B cell (primary cell): ENCODE results near the gene NABP1. TPM values are rescaled to one million over a fixed set of nuclear protein-coding genes. Genes with fewer than 3 reads are reported as not detected.

Experiments used
- ATAC-seq: fragments of 200-7000 bp; cut with Tn5 transposase; one replicate; pipeline ENCODE4 v1.10.0; 2021; ENCODE audit warnings: low read depth, mild to moderate bottlenecking, moderate number of reproducible peaks, moderate library complexity
- CTCF ChIA-PET: fragments of 350-600 bp; sonication (Branson Sonifier 250); formaldehyde crosslinking; loops from one replicate; lab custom pipeline; 2021; ENCODE audit warnings: antibody characterized with exemption, inconsistent platforms; lab: Charles Lee
- POLR2A ChIA-PET: fragments of 350-600 bp; sonication (Branson Sonifier 250); formaldehyde crosslinking; loops from one replicate; lab custom pipeline; 2021; ENCODE audit warnings: antibody characterized with exemption; lab: Charles Lee
- DNase-seq: peaks from one replicate; pipeline ENCODE4 v3.0.0; 2013
- H2AFZ ChIP-seq: 2 replicates; pipeline ENCODE4 v1.6.1; 2012; ENCODE audit warnings: mild to moderate bottlenecking, low read depth, low read length; ENCODE audit not compliant: insufficient read depth, poor library complexity, severe bottlenecking
- H3K27ac ChIP-seq, 2 donors: 1 replicate in 1 of 2; 2 replicates in 1 of 2; pipeline ENCODE4 v1.5.1; 2012 to 2013; ENCODE audit warnings: low read length in 2 of 2, mild to moderate bottlenecking in 2 of 2, moderate library complexity in 1 of 2
- H3K27me3 ChIP-seq, 4 experiments: fragments of 200-600 bp in 1 of 4; sonication (generic) in 1 of 4; replicated peaks in 1 of 4; 1 replicate in 2 of 4; 2 replicates in 2 of 4; pipeline versions ENCODE4 v1.6.1 to v1.7.0; 2013 to 2016; ENCODE audit warnings: low read length in 3 of 4, mild to moderate bottlenecking in 2 of 4, mixed read lengths in 1 of 4, moderate library complexity in 1 of 4; ENCODE audit not compliant: insufficient read depth in 4 of 4, control insufficient read depth in 3 of 4; ENCODE audit errors: control extremely low read depth in 1 of 4
- H3K36me3 ChIP-seq, 2 experiments: replicated peaks in 1 of 2; 1 replicate in 1 of 2; 2 replicates in 1 of 2; pipeline versions ENCODE4 v1.6.1 to v1.7.1; 2013; ENCODE audit warnings: low read length in 1 of 2; ENCODE audit not compliant: insufficient read depth in 2 of 2, control insufficient read depth in 1 of 2; ENCODE audit errors: control extremely low read depth in 1 of 2, extremely low read depth in 1 of 2
- H3K4me1 ChIP-seq, 2 donors: fragments of 200-600 bp in 1 of 2; sonication (generic) in 1 of 2; 1 replicate in 1 of 2; 2 replicates in 1 of 2; pipeline versions ENCODE4 v1.5.1 to v1.6.1; 2013 to 2017; ENCODE audit warnings: low read length in 2 of 2; ENCODE audit not compliant: control insufficient read depth in 2 of 2, insufficient read depth in 2 of 2
- H3K4me2 ChIP-seq: replicated peaks from 2 replicates; pipeline ENCODE3; 2012; ENCODE audit warnings: mild to moderate bottlenecking, low read depth, low read length; ENCODE audit not compliant: poor library complexity, severe bottlenecking
- H3K4me3 ChIP-seq, 5 experiments: fragments of 200-600 bp in 1 of 5; sonication (generic) in 1 of 5; 1 replicate in 3 of 5; 2 replicates in 2 of 5; pipeline versions ENCODE4 v1.5.1 to v1.7.0; 2011 to 2016; ENCODE audit warnings: low read length in 4 of 5, mild to moderate bottlenecking in 4 of 5, low read depth in 2 of 5, control low read depth in 1 of 5, moderate library complexity in 1 of 5; ENCODE audit not compliant: insufficient read depth in 1 of 5; ENCODE audit errors: control extremely low read depth in 1 of 5, extremely low read depth in 1 of 5
- H3K79me2 ChIP-seq: fragments of 200-600 bp; sonication (generic); one replicate; pipeline ENCODE4 v1.6.0; 2016; ENCODE audit warnings: low read length; ENCODE audit not compliant: control insufficient read depth, insufficient read depth
- H3K9ac ChIP-seq: fragments of 200-600 bp; sonication (generic); 2 replicates; pipeline ENCODE4 v1.6.1; 2017; ENCODE audit warnings: mild to moderate bottlenecking, low read length, moderate library complexity
- H3K9me3 ChIP-seq, 3 donors: one replicate each; pipeline versions ENCODE4 v1.6.1 to v1.7.1; 2013; ENCODE audit warnings: low read length in 2 of 3; ENCODE audit not compliant: control insufficient read depth in 2 of 3, insufficient read depth in 1 of 3; ENCODE audit errors: control extremely low read depth in 1 of 3
- H4K20me1 ChIP-seq: 2 replicates; pipeline ENCODE4 v1.6.0; 2012; ENCODE audit warnings: mild to moderate bottlenecking, low read length; ENCODE audit not compliant: insufficient read depth, control insufficient read depth, poor library complexity, severe bottlenecking
- H3K27ac Mint-ChIP-seq: one replicate; pipeline ENCODE4 v1.8.0; 2021; ENCODE audit warnings: mixed read lengths
- H3K27me3 Mint-ChIP-seq: one replicate; pipeline ENCODE4 v1.8.0; 2021; ENCODE audit warnings: mixed read lengths
- H3K4me1 Mint-ChIP-seq: one replicate; pipeline ENCODE4 v1.8.0; 2021; ENCODE audit warnings: mixed read lengths
- H3K4me3 Mint-ChIP-seq: one replicate; pipeline ENCODE4 v1.8.0; 2021; ENCODE audit warnings: mixed read lengths
- H3K9me3 Mint-ChIP-seq: one replicate; pipeline ENCODE4 v1.8.0; 2022; ENCODE audit warnings: mixed read lengths; ENCODE audit not compliant: insufficient read depth
- CTCF ChIP-seq: fragments of 200-600 bp; IDR thresholded peaks from one replicate; pipeline ENCODE4 v1.8.0; 2022; ENCODE audit warnings: antibody characterized with exemption, mild to moderate bottlenecking
- EZH2 ChIP-seq: IDR thresholded peaks from 2 replicates; pipeline ENCODE4 v1.6.1; 2012; ENCODE audit warnings: borderline replicate concordance, low read depth, mild to moderate bottlenecking, moderate library complexity, low read length; ENCODE audit not compliant: insufficient read depth, poor library complexity, severe bottlenecking
- WGBS: methylation state at CpG from one replicate; pipeline ENCODE4 v1.1.5; 2013; ENCODE audit warnings: missing lambda C conversion rate; ENCODE audit not compliant: insufficient coverage; 5-methylcytosine and 5-hydroxymethylcytosine counted together
- intact Hi-C: fragments of 100-400 bp; cut with micrococcal nuclease; formaldehyde crosslinking; loops from one replicate; pipeline ENCODE4 v1.10.0; 2022
- polyA plus RNA-seq: library from polyadenylated mRNA; depleted of rRNA; stranded (reverse); fragments of >200 nt; gene quantifications from 2 replicates; pipeline ENCODE4 v1.2.3, GENCODE V29; 2012
- total RNA-seq, 2 donors: library from RNA; stranded (reverse); fragments of 120-200 nt in 1 of 2; gene quantifications; 1 replicate in 1 of 2; 2 replicates in 1 of 2; pipeline versions ENCODE4 v1.2.3 to v1.2.4, GENCODE V29; 2013 to 2022

Gene NABP1
- total and polyA plus RNA-seq, 2 donors (not counting 1 experiment from before 2014, with no cell fraction given) = 7.2 to 56.4 TPM

- Mint-ChIP-seq H3K4me1 (peaks cover 1% of the 10 kb centered on the region), H3K9me3 (no peaks in the 10 kb centered on the region), H3K27ac (no peak overlapping the region), H3K4me3 (no peak overlapping the region), H3K27me3 (no peaks in the 10 kb centered on the region)
- intact Hi-C loops = no loop called here
- no peak for DNase-seq
- CTCF ChIA-PET = interaction anchor here (1.1 to 1.8 kb wide), 4 partner anchors 9 to 159 kb away, joined by 3 to 4 read pairs (median 4); no protein-coding TSS in a partner anchor
- no peak overlapping the region for H3K4me2 ChIP-seq
- H3K27me3 ChIP-seq = no peaks in the 10 kb centered on the region
- no CpG with 5 or more reads among the region's 2 CpGs for WGBS
- H3K36me3 ChIP-seq = no peaks in the 10 kb centered on the region
- no peaks in the 10 kb centered on the region for H3K9me3 ChIP-seq
- H3K79me2 ChIP-seq = no peaks in the 10 kb centered on the region
- H3K9ac ChIP-seq = no peak overlapping the region
- H3K4me1 ChIP-seq = no peaks in the 10 kb centered on the region
- H4K20me1 ChIP-seq = no peaks in the 10 kb centered on the region
- POLR2A ChIA-PET = no interaction called here
- no peak overlapping the region for H2AFZ ChIP-seq
- no peak overlapping the region for H3K27ac ChIP-seq
- ATAC-seq = no peak
- no peak overlapping the region for H3K4me3 ChIP-seq
- no peak for TF ChIP-seq CTCF
- TF ChIP-seq EZH2 = no peak
These were observed 37.5 kb downstream of the NABP1 start for GRCh38 chr2:191715471-191715870.

- no peak overlapping the region for H3K4me3 ChIP-seq
- ChIA-PET CTCF (no interaction called here), POLR2A (no interaction called here)
- no peaks in the 10 kb centered on the region for H4K20me1 ChIP-seq
- H3K27ac ChIP-seq = no peak overlapping the region
- H3K36me3 ChIP-seq = no peaks in the 10 kb centered on the region
- no peaks in the 10 kb centered on the region for H3K9me3 ChIP-seq
- Mint-ChIP-seq H3K9me3 (no peaks in the 10 kb centered on the region), H3K27ac (no peak overlapping the region), H3K4me3 (no peak overlapping the region), H3K4me1 (peaks cover 3% of the 10 kb centered on the region), H3K27me3 (no peaks in the 10 kb centered on the region)
- H2AFZ ChIP-seq = no peak overlapping the region
- intact Hi-C loops = no loop called here
- 67% methylated on average over 1 of the region's 2 CpGs for WGBS
- DNase-seq (no peak), ATAC-seq (no peak)
- no peaks in the 10 kb centered on the region for H3K79me2 ChIP-seq
- no peaks in the 10 kb centered on the region for H3K27me3 ChIP-seq
- H3K4me1 ChIP-seq = no peaks in the 10 kb centered on the region
- no peak overlapping the region for H3K9ac ChIP-seq
- no peak for TF ChIP-seq EZH2
- TF ChIP-seq CTCF = no peak
- no peak overlapping the region for H3K4me2 ChIP-seq
These were observed 41.3 kb downstream of the NABP1 start for GRCh38 chr2:191719261-191719660.
